Activated T-helper 1 cell treated with Interleukin-2 at 50 U/mL for 16 hours (primary cell): ENCODE measurements around the gene RAD52.

ENCODE experiments used
- DNase-seq: peaks from one replicate; pipeline ENCODE4 v3.0.0-alpha.2; 2020; ENCODE audit warnings: low read depth

The RAD52 gene

GRCh38 chr12:868722-869121, 80.8 kb downstream of the RAD52 start:
- no peak for DNase-seq

GRCh38 chr12:867905-868304, 81.6 kb downstream of the RAD52 start:
- DNase-seq: no peak

- no peak for DNase-seq
These were observed 83.9 kb downstream of the RAD52 start for GRCh38 chr12:865614-866013.

GRCh38 chr12:863285-863684, 86.2 kb downstream of the RAD52 start:
- DNase-seq: no peak

- no peak for DNase-seq
These were observed 87.1 kb downstream of the RAD52 start for GRCh38 chr12:862303-862911.
